ENCODE data around the gene ALDOA.
"Not testable (repeated sequence)": the region's sequence is repeated elsewhere in the genome, so short reads cannot be mapped to it uniquely, and the experiment has no call there.

Gene ALDOA

GRCh38 chr16:30065102-30065942 lies at the start of gene ALDOA:
ALDOA (plus strand) TSS chr16:30065760; CDS start chr16:30066898, 1,138 bp downstream.
- DNase-seq, result peak; percentile 96

- DNase-seq, result no peak
These were observed 48.8 kb upstream of the ALDOA start for GRCh38 chr16:30016555-30017276.

GRCh38 chr16:30017277-30017656 lies 48.3 kb upstream of the ALDOA start:
- DNase-seq, result no peak

GRCh38 chr16:30017937-30018336 lies 47.6 kb upstream of the ALDOA start:
- not testable (repeated sequence) for DNase-seq

GRCh38 chr16:30018731-30019158 lies 46.8 kb upstream of the ALDOA start:
- no peak for DNase-seq

GRCh38 chr16:30022887-30023286 lies 42.7 kb upstream of the ALDOA start, which contains the start of gene C16orf92:
C16orf92 (plus strand) TSS chr16:30023198; CDS start chr16:30023341, 143 bp downstream.
- no peak for DNase-seq

GRCh38 chr16:30023586-30023985 lies 42.0 kb upstream of the ALDOA start:
- no peak for DNase-seq

- no peak for DNase-seq
These were observed 41.1 kb upstream of the ALDOA start for GRCh38 chr16:30024451-30024850.

GRCh38 chr16:30025156-30025555 lies 40.4 kb upstream of the ALDOA start:
- DNase-seq, result no peak

GRCh38 chr16:30025574-30025973 lies 40.0 kb upstream of the ALDOA start:
- no peak for DNase-seq

- no peak for DNase-seq
These were observed 39.1 kb upstream of the ALDOA start for GRCh38 chr16:30026449-30026848.

- DNase-seq, result no peak
These were observed 37.7 kb upstream of the ALDOA start for GRCh38 chr16:30027588-30028437.

GRCh38 chr16:30028438-30029076 lies 37.0 kb upstream of the ALDOA start:
- DNase-seq, result no peak

- DNase-seq, result no peak
These were observed 35.4 kb upstream of the ALDOA start for GRCh38 chr16:30030011-30030685.

- no peak for DNase-seq
These were observed 34.6 kb upstream of the ALDOA start, which contains the start of gene TLCD3B for GRCh38 chr16:30030841-30031413. TLCD3B (minus strand) TSS chr16:30031271; CDS start chr16:30030527, 744 bp downstream.

GRCh38 chr16:30031477-30031918 lies 34.1 kb upstream of the ALDOA start:
- no peak for DNase-seq

GRCh38 chr16:30032083-30032819 lies 33.3 kb upstream of the ALDOA start:
- no peak for DNase-seq

GRCh38 chr16:30033270-30033669 lies 32.3 kb upstream of the ALDOA start:
- no peak for DNase-seq

- DNase-seq, result peak; percentile 14
These were observed 25.3 kb upstream of the ALDOA start for GRCh38 chr16:30040221-30040620.

GRCh38 chr16:30040690-30041089 lies 24.9 kb upstream of the ALDOA start:
- DNase-seq, result not testable (repeated sequence)

- DNase-seq, result no peak
These were observed 23.7 kb upstream of the ALDOA start for GRCh38 chr16:30041841-30042240.
